ENCODE results near the gene HNRNPU.

The HNRNPU gene

DNA sequence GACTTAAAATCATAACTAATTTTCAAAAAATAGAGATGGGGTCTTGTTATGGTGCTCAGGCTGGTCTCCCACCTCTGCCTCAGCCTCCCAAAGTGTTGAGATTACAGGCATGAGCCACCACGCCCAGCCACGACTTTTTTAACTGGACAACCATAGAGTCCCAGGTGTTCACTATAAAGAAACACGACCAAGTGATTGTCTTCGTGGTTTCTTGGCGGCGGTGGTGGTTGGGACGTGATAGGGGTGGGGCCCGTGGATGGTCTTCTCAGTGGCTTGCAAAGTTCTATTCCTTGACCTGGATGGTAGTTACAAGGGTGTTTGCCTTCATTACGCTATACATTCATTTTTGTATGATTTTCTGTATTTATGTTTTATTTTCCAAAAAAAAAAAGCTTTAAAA, 63.5 kb downstream of the HNRNPU start:
- no peak for DNase-seq
